ENCODE measurements around the gene CLDN4. TPM values are rescaled to one million over a fixed set of nuclear protein-coding genes. Genes with fewer than 3 reads are reported as not detected.

Gene CLDN4
- total and polyA plus RNA-seq, 2 experiments from 2014 or later, result 11.6 to 19.4 TPM

DNA sequence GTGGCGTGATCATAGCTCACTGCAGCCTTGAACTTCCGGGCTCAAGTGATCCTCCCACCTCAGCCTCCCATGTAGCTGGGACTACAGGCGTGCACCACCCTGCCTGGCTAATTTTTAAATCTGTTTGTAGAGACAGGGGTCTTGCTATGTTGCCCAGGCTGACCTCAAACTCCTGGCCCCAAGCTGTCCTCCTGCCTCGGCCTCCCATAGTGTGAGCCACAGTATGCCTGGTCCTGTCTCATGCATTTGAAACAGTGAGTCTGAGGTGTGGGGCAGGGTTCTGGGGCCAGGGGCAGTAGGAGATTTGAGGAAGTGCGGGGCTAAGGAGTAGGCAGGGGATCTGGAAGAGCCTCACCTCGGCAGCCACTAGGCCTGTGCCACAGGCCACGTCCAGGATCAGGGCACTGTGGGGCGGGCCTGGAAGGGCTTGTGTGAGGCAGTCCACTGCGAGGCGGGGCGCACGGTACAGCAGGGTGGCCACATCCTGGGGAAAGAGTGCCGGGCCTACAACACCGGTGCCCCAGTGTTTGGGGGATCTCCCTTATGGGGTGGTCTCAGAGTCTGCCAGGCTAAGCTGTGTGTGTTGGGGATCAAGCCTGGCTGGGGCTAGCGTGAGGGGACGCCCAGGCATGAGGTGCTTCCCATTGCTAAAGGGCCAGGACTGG is 10.1 kb downstream of the CLDN4 start (continued):
- TF ChIP-seq, protein P1, sequence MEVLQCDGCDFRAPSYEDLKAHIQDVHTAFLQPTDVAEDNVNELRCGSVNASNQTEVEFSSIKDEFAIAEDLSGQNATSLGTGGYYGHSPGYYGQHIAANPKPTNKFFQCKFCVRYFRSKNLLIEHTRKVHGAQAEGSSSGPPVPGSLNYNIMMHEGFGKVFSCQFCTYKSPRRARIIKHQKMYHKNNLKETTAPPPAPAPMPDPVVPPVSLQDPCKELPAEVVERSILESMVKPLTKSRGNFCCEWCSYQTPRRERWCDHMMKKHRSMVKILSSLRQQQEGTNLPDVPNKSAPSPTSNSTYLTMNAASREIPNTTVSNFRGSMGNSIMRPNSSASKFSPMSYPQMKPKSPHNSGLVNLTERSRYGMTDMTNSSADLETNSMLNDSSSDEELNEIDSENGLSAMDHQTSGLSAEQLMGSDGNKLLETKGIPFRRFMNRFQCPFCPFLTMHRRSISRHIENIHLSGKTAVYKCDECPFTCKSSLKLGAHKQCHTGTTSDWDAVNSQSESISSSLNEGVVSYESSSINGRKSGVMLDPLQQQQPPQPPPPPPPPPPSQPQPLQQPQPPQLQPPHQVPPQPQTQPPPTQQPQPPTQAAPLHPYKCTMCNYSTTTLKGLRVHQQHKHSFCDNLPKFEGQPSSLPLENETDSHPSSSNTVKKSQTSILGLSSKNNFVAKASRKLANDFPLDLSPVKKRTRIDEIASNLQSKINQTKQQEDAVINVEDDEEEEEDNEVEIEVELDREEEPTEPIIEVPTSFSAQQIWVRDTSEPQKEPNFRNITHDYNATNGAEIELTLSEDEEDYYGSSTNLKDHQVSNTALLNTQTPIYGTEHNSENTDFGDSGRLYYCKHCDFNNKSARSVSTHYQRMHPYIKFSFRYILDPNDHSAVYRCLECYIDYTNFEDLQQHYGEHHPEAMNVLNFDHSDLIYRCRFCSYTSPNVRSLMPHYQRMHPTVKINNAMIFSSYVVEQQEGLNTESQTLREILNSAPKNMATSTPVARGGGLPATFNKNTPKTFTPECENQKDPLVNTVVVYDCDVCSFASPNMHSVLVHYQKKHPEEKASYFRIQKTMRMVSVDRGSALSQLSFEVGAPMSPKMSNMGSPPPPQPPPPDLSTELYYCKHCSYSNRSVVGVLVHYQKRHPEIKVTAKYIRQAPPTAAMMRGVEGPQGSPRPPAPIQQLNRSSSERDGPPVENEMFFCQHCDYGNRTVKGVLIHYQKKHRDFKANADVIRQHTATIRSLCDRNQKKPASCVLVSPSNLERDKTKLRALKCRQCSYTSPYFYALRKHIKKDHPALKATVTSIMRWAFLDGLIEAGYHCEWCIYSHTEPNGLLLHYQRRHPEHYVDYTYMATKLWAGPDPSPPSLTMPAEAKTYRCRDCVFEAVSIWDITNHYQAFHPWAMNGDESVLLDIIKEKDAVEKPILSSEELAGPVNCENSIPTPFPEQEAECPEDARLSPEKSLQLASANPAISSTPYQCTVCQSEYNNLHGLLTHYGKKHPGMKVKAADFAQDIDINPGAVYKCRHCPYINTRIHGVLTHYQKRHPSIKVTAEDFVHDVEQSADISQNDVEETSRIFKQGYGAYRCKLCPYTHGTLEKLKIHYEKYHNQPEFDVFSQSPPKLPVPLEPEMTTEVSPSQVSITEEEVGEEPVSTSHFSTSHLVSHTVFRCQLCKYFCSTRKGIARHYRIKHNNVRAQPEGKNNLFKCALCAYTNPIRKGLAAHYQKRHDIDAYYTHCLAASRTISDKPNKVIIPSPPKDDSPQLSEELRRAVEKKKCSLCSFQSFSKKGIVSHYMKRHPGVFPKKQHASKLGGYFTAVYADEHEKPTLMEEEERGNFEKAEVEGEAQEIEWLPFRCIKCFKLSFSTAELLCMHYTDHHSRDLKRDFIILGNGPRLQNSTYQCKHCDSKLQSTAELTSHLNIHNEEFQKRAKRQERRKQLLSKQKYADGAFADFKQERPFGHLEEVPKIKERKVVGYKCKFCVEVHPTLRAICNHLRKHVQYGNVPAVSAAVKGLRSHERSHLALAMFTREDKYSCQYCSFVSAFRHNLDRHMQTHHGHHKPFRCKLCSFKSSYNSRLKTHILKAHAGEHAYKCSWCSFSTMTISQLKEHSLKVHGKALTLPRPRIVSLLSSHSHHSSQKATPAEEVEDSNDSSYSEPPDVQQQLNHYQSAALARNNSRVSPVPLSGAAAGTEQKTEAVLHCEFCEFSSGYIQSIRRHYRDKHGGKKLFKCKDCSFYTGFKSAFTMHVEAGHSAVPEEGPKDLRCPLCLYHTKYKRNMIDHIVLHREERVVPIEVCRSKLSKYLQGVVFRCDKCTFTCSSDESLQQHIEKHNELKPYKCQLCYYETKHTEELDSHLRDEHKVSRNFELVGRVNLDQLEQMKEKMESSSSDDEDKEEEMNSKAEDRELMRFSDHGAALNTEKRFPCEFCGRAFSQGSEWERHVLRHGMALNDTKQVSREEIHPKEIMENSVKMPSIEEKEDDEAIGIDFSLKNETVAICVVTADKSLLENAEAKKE (CRISPR knock-in tag; IDR thresholded peaks at IDR 0.05), result no peak
- TF ChIP-seq EZH2phosphoT487 (IDR thresholded peaks at IDR 0.05; ENCODE audit: unreplicated experiment), result no peak
- TF ChIP-seq NANOG (IDR thresholded peaks at IDR 0.05; ENCODE audit: borderline replicate concordance), result no peak
- no peak for TF ChIP-seq ZNF331 (CRISPR knock-in tag; IDR thresholded peaks at IDR 0.05; ENCODE audit: low read depth)
- no peak for TF ChIP-seq ZNF114 (CRISPR knock-in tag; IDR thresholded peaks at IDR 0.05)
- TF ChIP-seq STAT1 (IDR thresholded peaks at IDR 0.05; ENCODE audit: unreplicated experiment), result no peak

DNA sequence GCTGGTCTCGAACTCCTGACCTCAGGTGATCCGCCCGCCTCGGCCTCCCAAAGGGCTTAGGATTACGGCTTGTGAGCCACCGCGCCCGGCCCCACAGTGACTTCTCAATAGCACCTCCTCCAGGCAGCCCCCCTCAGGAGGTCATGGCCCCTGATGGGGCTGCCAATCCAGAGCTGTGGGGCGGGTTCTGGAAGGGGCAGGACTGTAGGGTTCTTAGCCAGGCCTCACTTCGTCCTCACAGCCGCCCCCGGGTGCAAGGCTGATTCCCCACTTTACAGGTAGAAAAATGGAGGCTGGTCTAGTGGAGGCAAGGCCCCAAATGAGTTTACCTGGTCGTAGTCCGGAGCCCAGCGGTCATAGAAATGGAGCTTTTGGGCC is 10.9 kb downstream of the CLDN4 start:
- ATAC-seq (peak; percentile 75), DNase-seq (ENCODE audit: low spot score) (peak; percentile 80)
- H3K4me3 ChIP-seq, result peak overlapping the region; percentile 91
- no peaks in the 10 kb centered on the region for H3K36me3 ChIP-seq (ENCODE audit: insufficient read depth)
- Mint-ChIP-seq H3K27ac (peak overlapping the region; percentile 94; the same call in 1 of the 2 replicates), H3K36me3 (ENCODE audit: low read depth) (no peaks in the 10 kb centered on the region), H3K27me3 (ENCODE audit: insufficient read depth, low read depth, poor library complexity) (peaks cover 12% of the 10 kb centered on the region), H3K4me3 (peak overlapping the region; percentile 86), H3K9me3 (no peaks in the 10 kb centered on the region; the same call in 2 of the 3 replicates), H3K4me1 (peaks cover 18% of the 10 kb centered on the region)
- no peaks in the 10 kb centered on the region for H3F3A ChIP-seq (replicated peaks; ENCODE audit: low read depth)
- H3K9me2 ChIP-seq (ENCODE audit: insufficient read depth), result no peaks in the 10 kb centered on the region
- H3K4me1 ChIP-seq (ENCODE audit: insufficient read depth), result peaks cover 8% of the 10 kb centered on the region; the same call in 1 of the 2 replicates
- H3K27me3 ChIP-seq (ENCODE audit: insufficient read depth), result no peaks in the 10 kb centered on the region
- peak overlapping the region; percentile 87; the same call in 1 of the 2 replicates for H2AFZ ChIP-seq
- peak overlapping the region; percentile 92 for H3K27ac ChIP-seq (ENCODE audit: low read depth)
- H3K4me2 ChIP-seq, result peak overlapping the region; percentile 96
- no peaks in the 10 kb centered on the region for H4K20me1 ChIP-seq (replicated peaks; ENCODE audit: insufficient read depth)
- no peaks in the 10 kb centered on the region for H3K79me2 ChIP-seq (replicated peaks; ENCODE audit: insufficient read depth)
- TF ChIP-seq, protein P2, sequence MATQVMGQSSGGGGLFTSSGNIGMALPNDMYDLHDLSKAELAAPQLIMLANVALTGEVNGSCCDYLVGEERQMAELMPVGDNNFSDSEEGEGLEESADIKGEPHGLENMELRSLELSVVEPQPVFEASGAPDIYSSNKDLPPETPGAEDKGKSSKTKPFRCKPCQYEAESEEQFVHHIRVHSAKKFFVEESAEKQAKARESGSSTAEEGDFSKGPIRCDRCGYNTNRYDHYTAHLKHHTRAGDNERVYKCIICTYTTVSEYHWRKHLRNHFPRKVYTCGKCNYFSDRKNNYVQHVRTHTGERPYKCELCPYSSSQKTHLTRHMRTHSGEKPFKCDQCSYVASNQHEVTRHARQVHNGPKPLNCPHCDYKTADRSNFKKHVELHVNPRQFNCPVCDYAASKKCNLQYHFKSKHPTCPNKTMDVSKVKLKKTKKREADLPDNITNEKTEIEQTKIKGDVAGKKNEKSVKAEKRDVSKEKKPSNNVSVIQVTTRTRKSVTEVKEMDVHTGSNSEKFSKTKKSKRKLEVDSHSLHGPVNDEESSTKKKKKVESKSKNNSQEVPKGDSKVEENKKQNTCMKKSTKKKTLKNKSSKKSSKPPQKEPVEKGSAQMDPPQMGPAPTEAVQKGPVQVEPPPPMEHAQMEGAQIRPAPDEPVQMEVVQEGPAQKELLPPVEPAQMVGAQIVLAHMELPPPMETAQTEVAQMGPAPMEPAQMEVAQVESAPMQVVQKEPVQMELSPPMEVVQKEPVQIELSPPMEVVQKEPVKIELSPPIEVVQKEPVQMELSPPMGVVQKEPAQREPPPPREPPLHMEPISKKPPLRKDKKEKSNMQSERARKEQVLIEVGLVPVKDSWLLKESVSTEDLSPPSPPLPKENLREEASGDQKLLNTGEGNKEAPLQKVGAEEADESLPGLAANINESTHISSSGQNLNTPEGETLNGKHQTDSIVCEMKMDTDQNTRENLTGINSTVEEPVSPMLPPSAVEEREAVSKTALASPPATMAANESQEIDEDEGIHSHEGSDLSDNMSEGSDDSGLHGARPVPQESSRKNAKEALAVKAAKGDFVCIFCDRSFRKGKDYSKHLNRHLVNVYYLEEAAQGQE (IDR thresholded peaks at IDR 0.05; ENCODE audit: unreplicated experiment), result no peak
- TF ChIP-seq, protein P3, sequence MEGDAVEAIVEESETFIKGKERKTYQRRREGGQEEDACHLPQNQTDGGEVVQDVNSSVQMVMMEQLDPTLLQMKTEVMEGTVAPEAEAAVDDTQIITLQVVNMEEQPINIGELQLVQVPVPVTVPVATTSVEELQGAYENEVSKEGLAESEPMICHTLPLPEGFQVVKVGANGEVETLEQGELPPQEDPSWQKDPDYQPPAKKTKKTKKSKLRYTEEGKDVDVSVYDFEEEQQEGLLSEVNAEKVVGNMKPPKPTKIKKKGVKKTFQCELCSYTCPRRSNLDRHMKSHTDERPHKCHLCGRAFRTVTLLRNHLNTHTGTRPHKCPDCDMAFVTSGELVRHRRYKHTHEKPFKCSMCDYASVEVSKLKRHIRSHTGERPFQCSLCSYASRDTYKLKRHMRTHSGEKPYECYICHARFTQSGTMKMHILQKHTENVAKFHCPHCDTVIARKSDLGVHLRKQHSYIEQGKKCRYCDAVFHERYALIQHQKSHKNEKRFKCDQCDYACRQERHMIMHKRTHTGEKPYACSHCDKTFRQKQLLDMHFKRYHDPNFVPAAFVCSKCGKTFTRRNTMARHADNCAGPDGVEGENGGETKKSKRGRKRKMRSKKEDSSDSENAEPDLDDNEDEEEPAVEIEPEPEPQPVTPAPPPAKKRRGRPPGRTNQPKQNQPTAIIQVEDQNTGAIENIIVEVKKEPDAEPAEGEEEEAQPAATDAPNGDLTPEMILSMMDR (conservative IDR thresholded peaks at IDR 0.05; ENCODE audit: low read depth in 2 of 2), result peak; percentile 21 to 54
